GM12878 (cell line): Measurements from ENCODE around the gene MAML3. TPM values are rescaled to one million over a fixed set of nuclear protein-coding genes. Genes with fewer than 3 reads are reported as not detected.

Experiments
- CHD2 ChIP-seq: IDR thresholded peaks from 2 replicates; pipeline ENCODE4 v1.6.1; 2011; ENCODE audit warnings: low read depth, low read length, improper control_type of control experiment, borderline replicate concordance
- IKZF2 ChIP-seq, 2 experiments: fragments of 450-650 bp; IDR thresholded peaks; 2 replicates each; pipeline ENCODE4 v1.6.1; 2017; ENCODE audit warnings: mild to moderate bottlenecking in 2 of 2, moderate library complexity in 2 of 2
- MLLT1 ChIP-seq: fragments of 450-650 bp; IDR thresholded peaks from 2 replicates; pipeline ENCODE4 v1.6.1; 2016; ENCODE audit warnings: mild to moderate bottlenecking
- NFIC ChIP-seq: IDR thresholded peaks from 2 replicates; pipeline ENCODE4 v1.6.1; 2012; ENCODE audit warnings: low read depth, mild to moderate bottlenecking, inconsistent platforms, low read length, moderate library complexity
- NFYA ChIP-seq: IDR thresholded peaks from 2 replicates; pipeline ENCODE4 v1.6.1; 2011; ENCODE audit warnings: low read depth, mild to moderate bottlenecking, low read length, improper control_type of control experiment, borderline replicate concordance
- NRF1 ChIP-seq: conservative IDR thresholded peaks from 2 replicates; pipeline ENCODE4 v1.6.1; 2011; ENCODE audit warnings: mild to moderate bottlenecking, low read depth, low read length, improper control_type of control experiment
- PRDM15 ChIP-seq: fragments of 450-650 bp; formaldehyde crosslinking; IDR thresholded peaks from 2 replicates; pipeline ENCODE4 v1.4.0; 2020; ENCODE audit warnings: mild to moderate bottlenecking, moderate library complexity
- ZZZ3 ChIP-seq: IDR thresholded peaks from 2 replicates; pipeline ENCODE4 v1.6.1; 2011; ENCODE audit warnings: low read depth; ENCODE audit not compliant: control insufficient read depth, insufficient read length
- polyA plus RNA-seq, 11 experiments: library from polyadenylated mRNA; depleted of rRNA in 4 of 11; unstranded in 6 of 11; stranded (reverse) in 5 of 11; fragments of >200 nt; fragmentation: Nextera tagmentation in 4 of 11; fragmentation: Illumina TruSeq in 1 of 11; extraction: Ambion mirVana in 4 of 11; extraction: Trizol in 1 of 11; gene quantifications; 1 replicate in 1 of 11; 2 replicates in 10 of 11; pipeline versions ENCODE4 v1.2.1 to v1.2.3, GENCODE V29; 2011 to 2016; ENCODE audit warnings: inconsistent platforms in 2 of 11, missing spikeins in 2 of 11, low read depth in 1 of 11
- total RNA-seq, 4 experiments: library from RNA; depleted of rRNA in 3 of 4; stranded (reverse); fragments of >200 nt in 3 of 4; fragmentation: Illumina TruSeq in 1 of 4; extraction: Trizol in 1 of 4; gene quantifications; 2 replicates each; pipeline versions ENCODE4 v1.2.1 to v1.2.3, GENCODE V29; 2013 to 2021
- TF ChIP-seq, protein P1 (sequence below): fragments of 450-650 bp; IDR thresholded peaks from 2 replicates; pipeline ENCODE4 v1.6.1; 2017; ENCODE audit warnings: antibody characterized with exemption, mild to moderate bottlenecking, moderate library complexity
- TF ChIP-seq, protein P2 (sequence below): fragments of 450-650 bp; IDR thresholded peaks from 2 replicates; pipeline ENCODE4 v1.6.1; 2017; ENCODE audit warnings: mild to moderate bottlenecking, moderate library complexity

Gene MAML3
- total and polyA plus RNA-seq, 10 of the 15 experiments (the other 5 are each of a cell fraction or from before 2014, with no cell fraction given), result under 0.01 to 0.53 (median 0.06) TPM; not detected in 2

GRCh38 chr4:139933104-139933503, 220.9 kb downstream of the MAML3 start (continued):
- TF ChIP-seq, protein P1, sequence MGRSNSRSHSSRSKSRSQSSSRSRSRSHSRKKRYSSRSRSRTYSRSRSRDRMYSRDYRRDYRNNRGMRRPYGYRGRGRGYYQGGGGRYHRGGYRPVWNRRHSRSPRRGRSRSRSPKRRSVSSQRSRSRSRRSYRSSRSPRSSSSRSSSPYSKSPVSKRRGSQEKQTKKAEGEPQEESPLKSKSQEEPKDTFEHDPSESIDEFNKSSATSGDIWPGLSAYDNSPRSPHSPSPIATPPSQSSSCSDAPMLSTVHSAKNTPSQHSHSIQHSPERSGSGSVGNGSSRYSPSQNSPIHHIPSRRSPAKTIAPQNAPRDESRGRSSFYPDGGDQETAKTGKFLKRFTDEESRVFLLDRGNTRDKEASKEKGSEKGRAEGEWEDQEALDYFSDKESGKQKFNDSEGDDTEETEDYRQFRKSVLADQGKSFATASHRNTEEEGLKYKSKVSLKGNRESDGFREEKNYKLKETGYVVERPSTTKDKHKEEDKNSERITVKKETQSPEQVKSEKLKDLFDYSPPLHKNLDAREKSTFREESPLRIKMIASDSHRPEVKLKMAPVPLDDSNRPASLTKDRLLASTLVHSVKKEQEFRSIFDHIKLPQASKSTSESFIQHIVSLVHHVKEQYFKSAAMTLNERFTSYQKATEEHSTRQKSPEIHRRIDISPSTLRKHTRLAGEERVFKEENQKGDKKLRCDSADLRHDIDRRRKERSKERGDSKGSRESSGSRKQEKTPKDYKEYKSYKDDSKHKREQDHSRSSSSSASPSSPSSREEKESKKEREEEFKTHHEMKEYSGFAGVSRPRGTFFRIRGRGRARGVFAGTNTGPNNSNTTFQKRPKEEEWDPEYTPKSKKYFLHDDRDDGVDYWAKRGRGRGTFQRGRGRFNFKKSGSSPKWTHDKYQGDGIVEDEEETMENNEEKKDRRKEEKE, result no peak
- TF ChIP-seq, protein P2, sequence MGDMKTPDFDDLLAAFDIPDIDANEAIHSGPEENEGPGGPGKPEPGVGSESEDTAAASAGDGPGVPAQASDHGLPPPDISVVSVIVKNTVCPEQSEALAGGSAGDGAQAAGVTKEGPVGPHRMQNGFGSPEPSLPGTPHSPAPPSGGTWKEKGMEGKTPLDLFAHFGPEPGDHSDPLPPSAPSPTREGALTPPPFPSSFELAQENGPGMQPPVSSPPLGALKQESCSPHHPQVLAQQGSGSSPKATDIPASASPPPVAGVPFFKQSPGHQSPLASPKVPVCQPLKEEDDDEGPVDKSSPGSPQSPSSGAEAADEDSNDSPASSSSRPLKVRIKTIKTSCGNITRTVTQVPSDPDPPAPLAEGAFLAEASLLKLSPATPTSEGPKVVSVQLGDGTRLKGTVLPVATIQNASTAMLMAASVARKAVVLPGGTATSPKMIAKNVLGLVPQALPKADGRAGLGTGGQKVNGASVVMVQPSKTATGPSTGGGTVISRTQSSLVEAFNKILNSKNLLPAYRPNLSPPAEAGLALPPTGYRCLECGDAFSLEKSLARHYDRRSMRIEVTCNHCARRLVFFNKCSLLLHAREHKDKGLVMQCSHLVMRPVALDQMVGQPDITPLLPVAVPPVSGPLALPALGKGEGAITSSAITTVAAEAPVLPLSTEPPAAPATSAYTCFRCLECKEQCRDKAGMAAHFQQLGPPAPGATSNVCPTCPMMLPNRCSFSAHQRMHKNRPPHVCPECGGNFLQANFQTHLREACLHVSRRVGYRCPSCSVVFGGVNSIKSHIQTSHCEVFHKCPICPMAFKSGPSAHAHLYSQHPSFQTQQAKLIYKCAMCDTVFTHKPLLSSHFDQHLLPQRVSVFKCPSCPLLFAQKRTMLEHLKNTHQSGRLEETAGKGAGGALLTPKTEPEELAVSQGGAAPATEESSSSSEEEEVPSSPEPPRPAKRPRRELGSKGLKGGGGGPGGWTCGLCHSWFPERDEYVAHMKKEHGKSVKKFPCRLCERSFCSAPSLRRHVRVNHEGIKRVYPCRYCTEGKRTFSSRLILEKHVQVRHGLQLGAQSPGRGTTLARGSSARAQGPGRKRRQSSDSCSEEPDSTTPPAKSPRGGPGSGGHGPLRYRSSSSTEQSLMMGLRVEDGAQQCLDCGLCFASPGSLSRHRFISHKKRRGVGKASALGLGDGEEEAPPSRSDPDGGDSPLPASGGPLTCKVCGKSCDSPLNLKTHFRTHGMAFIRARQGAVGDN, result no peak
- TF ChIP-seq MLLT1, result no peak
- no peak for TF ChIP-seq NFIC
- no peak for TF ChIP-seq ZZZ3
- no peak for TF ChIP-seq PRDM15 (CRISPR knock-in tag)
- no peak for TF ChIP-seq NRF1
- TF ChIP-seq NFYA, result no peak
- no peak for TF ChIP-seq CHD2
- no peak for TF ChIP-seq IKZF2 (IDR thresholded peaks at IDR 0.05)
- TF ChIP-seq, all 136 proteins: peak for 0
